Activated CD8-positive, alpha-beta memory T cell treated with anti-CD3 and anti-CD28 coated beads, Interleukin-2, amount 50 U/mL, for 24 hours (primary cell): ENCODE results near the gene SYT1.

Experiments
- DNase-seq: peaks from one replicate; pipeline ENCODE4 v3.0.0-alpha.2; 2020; ENCODE audit errors: extremely low read depth

Gene SYT1

DNA sequence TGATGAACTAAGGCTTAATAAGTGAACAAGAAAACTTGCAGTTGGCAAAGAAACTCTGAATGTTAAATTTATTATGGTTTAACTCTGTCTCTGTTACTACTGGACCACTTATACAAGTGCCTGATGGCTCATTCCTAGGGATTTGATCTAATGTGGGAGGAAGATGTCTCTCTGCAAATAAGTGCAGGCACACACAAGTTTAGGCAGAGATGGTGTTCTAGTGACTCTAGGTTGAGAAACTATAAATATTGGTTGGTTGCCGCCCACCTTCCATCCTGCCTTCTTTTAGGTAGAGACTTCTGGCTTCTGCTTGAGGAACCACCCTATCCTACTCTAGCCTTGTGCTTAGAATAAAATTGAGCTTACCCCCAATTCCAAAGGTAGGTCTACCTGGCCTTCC is 570.0 kb downstream of the SYT1 start:
- no peak for DNase-seq

DNA sequence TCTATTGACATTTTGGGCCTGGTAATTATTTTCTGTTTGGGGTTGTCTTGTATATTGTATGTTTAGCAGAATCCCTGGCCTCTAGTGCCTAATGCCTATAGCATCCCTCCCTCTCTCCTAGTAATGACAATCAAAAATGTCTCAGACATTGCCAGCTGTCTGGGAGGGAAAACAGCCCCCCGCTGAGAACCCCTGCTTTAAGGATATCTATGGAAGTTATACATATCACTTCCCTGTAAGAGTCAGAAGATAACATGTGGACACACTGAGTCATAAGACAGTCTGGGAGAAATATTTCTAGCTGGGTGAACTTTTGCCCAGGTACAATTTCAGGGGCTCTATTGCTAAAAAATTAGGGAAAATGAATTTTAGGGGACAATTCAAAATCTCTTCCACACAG is 571.2 kb downstream of the SYT1 start:
- DNase-seq: no peak

DNA sequence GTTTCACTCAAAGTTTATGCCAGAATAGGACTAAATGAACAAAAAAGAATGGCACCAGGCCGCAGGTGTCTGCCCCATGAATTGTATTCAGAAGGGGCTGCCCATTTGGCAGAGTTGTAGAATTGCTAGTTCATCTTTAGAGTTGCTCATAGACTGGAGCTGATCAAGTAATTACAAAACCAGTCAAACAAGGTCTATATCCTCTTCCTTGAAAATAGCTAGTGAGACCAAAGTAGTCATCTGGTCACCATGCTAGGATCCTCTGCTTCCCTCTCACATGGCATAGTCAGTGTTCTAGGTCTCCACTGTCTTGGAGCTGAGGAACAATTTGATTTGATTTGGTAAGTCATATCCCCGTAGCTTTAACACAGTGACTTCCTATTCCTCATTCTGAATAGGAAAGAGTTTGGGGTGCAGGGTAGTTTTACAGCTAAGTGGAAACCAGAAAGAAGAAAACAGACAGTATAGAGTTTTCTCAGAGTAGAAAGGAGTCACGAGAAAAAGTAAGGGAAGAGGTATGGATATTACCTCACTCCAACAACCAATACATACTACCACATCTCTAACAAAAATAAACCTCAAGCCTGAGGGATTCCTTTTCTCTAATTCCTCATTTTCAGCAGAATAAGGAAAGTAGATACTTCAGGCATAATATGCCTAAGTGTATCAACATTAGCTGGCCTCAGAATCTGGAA is 574.1 kb downstream of the SYT1 start:
- DNase-seq: no peak

DNA sequence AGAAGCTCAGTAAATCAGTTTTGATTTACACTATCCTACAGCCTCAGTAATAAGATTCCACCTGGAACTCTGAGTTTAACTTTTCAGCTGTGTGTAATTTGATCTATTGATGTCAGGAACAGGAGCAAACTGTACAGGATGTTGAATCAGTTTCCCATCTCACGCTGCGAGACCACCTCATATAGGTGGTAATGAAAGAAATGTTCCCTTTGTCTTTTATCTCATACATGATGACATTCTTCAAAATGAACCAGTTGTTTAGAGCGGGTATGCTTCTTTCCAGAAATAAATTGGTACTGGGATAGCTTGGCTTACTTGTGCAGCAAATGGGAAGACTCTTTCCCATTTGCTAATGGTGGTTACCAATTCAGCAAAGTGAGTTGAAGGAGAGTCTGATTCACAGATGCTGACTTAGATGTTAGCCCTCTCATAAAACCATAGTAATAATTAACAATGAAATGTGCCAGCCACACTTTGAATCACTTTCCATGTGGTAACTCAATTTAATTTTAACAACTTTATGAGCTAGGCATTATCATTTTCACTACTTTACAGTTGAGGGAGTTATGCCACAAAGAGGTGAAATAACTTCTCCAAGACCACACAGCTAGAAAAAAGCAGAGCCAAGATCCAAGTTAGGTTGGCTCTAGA is 574.7 kb downstream of the SYT1 start:
- no peak for DNase-seq

DNA sequence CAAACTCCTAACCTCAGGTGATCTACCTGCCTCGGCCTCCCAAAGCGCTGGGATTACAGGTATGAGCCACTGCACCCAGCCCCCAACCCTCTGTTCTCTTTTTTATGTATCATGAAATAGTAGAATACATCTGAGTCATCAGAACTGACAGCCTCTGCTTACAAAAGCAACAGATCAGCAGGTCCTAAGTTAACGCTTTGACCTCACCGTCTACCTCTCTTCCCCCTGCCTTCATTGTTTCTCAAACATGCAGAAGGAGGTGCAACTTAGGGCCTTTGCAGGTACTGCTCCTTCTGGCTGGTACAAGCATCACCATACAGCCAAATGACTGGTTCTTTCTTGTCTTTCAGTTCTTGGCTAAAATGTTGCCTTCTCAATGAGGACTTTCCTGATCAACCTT is 577.0 kb downstream of the SYT1 start:
- DNase-seq: no peak

DNA sequence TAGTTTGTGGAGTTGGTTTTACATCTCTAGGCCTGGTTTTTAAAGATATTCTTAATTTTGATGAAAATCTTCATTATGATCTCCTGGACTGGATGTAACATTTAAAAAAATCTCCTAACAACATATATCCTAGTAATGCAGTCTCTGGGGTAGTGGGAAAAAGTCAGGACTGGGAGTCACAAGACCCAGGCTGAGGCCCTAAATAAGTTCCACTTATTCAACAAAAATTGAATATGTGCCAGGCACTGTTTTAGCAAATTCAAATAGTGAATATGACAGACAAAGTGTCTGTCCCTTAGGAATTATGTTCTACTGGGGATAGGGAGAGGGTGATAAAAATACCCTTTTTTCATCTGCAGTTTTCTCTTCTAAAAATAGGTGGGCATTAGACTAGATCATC is 577.8 kb downstream of the SYT1 start:
- DNase-seq: no peak

DNA sequence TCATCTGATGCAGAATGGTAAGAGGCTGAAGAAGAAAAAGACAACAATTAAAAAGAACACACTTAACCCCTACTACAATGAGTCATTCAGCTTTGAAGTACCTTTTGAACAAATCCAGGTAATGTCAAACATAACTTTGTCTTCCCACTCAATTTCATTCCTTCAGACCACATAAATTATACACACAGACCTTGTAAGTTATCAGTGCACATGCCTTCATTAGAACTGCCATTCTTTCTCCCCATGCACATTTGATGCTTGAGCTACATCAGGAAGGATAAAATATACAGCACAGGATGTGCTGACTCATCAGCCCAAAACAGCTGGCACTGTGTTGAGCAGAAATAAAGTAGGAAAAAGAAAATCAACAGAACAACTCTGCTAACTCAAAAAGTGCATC is 579.5 kb downstream of the SYT1 start:
- DNase-seq: no peak

DNA sequence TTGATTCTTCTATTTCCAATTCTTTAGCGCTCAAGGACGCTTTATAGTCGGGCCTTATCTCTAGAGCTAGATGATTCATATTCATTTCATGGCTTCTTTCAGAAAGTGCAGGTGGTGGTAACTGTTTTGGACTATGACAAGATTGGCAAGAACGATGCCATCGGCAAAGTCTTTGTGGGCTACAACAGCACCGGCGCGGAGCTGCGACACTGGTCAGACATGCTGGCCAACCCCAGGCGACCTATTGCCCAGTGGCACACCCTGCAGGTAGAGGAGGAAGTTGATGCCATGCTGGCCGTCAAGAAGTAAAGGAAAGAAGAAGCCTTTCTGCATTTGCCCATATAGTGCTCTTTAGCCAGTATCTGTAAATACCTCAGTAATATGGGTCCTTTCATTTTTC is 584.2 kb downstream of the SYT1 start:
- DNase-seq: no peak

DNA sequence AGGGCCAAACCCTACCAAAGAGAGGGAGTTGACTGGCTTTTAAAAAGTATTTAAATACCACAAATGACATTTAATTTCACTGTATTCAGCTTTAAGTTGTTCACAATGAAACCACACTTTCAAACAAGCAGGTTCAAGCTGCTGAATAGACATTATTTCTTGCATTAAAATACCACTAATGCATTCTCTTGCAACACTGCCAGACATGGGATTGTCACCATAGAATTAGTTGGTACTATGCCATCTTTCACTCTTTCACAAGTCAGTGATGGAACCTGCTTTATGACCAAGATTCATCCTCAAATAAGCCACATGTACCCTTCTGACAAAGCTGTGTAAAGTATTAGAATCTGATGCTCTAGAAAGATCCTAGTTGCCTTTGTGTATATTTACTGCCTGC is 586.8 kb downstream of the SYT1 start:
- no peak for DNase-seq

DNA sequence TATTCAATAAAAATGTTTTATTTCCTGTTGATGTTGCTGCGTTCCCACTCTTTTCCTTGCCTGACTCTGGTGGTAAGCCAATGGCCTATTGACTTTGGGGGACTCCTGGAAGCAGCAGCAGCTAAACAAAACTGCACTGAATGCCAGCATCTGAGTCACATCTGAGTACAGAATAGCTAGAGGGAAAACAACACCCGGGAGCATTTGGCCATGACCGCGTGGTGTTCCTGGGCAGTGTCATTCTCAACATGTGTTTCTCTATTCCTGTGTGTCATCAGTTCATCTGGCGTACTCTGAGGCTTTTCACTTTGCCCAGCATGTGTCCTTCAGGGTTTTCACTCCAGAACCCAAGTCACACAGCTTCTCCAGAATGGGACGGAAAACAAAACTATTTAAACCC is 587.4 kb downstream of the SYT1 start:
- DNase-seq: no peak

DNA sequence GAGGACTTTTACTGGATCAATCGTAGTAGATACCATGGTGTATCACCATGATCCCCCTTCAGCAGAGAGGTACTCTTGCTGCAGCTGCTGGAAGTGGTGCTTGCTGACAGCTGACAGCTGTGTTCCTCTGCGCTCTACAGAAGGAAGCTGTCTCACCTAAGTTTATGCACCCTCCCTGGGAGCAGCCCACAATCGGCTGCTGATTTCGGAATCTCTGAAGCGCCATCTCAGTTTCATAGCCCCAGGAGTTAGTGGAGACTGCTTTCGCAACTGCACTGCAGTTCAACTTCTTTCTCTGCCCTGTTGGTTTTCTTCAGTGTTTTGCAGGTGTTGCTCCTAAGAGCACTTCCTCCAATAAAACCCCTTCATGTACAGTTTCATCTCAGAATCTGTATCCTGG is 588.3 kb downstream of the SYT1 start:
- DNase-seq: no peak

DNA sequence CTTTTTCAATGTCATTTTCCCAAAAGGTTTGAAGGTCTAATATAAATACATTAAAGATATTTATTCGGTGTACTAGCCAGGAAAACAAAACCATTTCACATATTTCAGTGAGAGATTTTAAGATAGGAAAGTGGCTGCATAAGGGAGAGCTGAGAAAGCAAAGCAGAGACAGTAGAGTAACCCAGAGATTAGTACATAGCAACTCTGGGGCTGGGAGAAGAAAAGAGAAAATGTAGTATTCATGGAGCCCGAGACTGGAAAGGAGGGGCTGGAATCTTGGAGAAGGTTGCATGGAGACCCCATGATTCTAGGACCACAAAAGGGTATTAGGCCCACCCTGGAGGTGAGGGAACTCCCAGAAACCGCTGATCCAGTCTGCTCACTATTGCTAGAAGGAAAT is 589.2 kb downstream of the SYT1 start:
- DNase-seq: no peak

DNA sequence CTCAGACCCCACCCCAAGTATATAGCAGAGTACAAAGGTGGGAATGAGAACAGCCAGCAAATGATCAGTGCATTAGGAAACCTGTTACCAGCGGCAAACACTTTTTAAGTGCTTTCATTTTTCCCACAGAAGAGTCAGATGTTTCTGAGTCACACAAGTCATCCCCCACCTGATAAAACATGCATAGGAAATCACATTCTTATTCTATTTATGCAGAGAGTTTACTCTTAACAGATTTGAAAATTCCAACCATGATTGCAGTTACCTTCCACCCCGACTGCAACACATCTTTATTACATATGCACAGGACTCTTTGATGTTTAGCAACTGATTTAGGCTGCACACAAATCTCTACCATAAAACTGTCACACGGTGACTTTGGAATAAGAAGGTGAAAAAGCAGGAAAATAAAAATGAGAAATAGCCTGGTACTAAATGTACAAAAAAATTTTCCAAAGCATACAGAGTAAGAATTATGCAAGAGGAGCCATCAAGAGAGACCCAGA is 589.8 kb downstream of the SYT1 start:
- DNase-seq: no peak

DNA sequence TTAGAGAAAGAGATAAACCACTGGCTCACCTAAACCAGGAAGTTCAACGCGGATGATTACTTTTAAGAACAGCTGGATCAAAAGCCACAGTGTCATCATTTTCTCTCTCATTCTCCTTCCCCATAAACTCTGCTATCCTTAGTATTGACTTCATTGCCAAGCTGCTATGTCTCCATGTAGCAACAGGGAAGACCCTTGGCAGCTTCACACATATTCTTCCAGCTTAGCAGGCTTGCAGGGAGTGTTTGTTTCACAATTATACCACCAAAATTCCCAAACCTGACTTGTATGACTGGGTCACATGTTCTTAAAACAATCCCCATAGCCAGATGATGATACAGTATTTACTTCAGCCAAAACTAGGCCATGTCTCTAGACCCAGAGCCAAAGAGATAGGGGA is 590.7 kb downstream of the SYT1 start:
- DNase-seq: no peak

DNA sequence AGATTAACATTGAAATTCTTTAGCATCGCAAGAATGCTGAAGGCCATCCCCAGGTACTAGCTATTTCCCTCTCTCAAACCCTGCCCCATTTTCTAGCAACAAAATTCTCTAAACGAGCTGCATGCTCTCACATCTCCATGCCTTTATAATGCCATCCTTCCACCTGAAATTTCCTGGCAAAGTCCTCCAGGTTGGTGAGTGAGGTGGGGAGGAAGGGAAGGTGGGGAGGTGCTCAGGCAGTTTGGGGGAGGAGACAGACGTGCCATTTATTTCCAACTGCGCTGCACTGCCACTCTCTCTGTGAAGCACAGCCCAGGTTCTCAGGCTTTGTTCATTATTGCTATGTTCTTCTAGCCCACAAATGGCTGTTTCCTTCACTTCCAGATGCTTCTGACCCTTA is 617.7 kb downstream of the SYT1 start:
- no peak for DNase-seq

DNA sequence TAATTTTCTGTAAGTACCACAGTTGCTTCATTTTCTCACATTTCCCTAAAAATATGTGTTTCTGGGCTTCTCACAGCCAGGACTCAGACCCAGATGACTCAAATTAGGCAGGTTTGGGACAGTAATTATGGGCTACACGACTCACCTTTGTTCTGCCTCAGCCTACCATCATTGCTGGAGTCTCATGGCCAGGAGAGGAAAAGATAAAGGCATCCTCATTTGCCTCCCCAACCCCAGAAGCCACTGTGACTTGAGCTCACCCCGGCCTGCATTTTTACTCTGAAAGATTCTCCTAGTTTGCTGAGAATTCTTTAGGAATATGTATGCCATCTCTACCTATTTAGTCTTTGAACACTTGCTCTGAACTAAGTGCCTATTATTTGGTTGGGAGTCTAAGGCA is 618.3 kb downstream of the SYT1 start:
- no peak for DNase-seq

DNA sequence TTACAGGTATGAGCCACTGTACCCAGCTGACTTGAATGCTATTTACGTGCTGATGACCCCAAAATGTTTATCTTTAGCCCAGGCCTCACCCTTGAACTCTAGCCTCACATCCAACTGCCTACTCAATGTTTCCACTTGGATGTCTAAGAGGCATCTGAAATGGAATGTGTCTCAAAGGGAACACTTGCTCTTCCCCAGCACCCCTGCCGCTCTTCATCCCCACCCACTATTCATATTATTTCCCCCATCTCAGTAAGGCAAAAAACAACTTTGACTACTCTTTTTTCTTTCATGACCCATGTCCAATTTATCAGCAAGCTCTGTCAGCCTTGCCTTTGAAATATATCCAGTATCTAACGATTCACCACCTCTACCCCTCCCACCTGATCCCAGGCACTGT is 621.6 kb downstream of the SYT1 start:
- no peak for DNase-seq

DNA sequence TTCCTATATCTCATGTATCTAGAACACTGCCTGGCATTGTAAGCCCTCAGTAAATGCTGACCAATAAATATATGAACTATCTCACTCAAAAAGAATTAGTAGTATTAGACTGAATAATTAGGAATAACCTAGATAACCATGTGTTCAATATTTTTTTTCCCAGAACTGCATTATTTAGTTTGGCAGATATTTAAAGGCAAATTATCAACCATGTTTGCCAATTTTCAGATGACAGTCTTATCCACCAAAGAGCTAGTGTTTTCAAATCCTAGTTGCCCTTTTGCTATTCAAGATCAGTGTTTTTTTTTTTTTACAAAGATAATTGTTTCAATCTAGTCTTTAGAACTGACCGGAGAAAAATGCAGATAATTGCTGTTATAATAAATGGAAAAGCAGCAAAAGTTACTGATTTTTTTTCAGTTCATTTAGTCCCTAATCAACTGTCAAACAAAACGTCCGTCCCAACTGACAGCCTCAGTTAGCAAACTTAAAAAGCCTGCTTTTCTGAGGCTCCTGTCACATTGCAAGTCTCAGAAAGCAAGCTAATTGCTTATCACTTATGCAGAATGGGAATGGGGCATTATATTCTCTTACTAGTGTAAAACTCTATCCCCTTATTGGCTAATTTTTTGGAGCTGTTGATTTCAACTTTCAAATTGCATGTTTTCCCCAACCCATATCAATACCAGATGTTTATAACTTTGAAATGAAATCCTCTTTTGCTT is 623.0 kb downstream of the SYT1 start:
- no peak for DNase-seq
